Stimulated activated CD4-positive, alpha-beta T cell treated with anti-CD3 and anti-CD28 coated beads, TNF-alpha, amount 100 ng/mL, for 24 hours (primary cell): Measurements from ENCODE around the gene IL17B.

ENCODE experiments used
- DNase-seq, 3 experiments: peaks; one replicate each; pipeline ENCODE4 v3.0.0-alpha.2; 2020; ENCODE audit warnings: low read depth in 3 of 3

Gene IL17B

DNA sequence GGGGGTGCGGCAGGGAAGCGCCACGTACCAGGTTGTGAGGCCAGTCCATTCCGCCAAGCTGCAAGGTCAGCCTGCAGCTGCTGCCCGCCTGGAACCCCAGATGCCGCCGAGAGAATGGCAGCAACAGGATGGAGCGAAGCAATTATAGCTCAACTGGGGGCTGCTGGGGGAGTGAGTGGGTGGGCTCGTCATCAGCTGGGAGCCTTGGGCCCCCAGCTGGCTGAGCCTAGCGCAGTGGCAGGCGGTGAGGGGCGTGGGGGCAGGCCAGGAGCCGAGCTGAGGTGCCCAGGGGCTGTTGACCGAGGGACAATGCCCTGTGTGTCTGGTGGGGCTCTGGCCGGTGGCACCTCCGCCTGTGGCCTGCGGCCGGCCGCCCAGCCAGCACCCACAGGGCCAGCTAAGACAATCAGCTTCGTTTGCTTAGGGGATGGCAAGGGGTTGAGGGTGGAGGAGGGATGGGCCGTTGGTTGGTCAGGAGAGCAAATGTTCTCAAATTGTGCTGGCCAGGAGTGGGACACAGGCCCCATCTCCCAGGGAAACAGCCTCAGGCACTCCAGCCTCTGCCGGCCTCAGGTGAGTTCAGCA, at the start of gene IL17B:
Gene IL17B, minus strand, starts transcription at position 116 of the 585 bp plus-strand sequence. Its CDS starts 67 bp downstream, at position 49.
- no peak for DNase-seq

DNA sequence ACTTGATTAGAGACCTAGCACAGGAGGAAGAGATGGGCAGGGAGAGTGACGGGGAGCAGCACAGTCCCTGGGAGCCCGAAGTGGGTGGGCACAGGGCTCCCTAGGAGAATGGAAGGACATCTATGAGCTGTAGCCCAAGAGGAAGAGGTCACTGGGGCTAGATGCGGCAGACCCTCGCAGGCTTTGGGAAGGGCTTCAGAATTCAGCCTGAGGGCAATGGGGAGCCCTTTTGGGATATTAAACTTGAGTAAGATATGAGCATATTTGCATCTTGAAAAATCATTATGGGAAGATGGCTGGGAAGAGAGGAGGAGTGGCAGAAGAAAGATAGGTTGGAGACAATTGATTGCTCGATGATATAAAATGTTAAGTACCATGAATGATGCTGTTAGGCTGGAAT, 48.9 kb upstream of the IL17B start:
- DNase-seq: no peak

DNA sequence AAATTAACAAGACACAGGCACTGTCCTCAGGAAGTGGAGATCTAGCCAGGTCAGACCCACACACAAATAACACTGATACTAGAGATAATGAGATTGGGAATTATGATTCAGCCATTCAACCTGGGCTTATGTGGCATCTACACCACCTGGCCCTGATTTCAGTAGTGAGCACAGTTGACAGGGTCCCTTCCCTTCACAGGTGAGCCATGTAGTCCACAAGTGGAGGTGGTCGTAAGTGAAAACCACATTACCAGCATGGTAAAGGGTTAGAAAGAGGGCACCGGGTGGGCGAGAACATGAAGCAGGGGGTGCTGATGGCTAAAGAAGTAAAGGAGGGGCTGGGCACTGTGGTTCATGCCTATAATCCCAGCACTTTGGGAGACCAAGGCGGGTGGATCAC, 48.3 kb upstream of the IL17B start:
- no peak for DNase-seq

- DNase-seq: no peak
These were observed 47.8 kb upstream of the IL17B start for GRCh38 chr5:149426931-149427330.

DNA sequence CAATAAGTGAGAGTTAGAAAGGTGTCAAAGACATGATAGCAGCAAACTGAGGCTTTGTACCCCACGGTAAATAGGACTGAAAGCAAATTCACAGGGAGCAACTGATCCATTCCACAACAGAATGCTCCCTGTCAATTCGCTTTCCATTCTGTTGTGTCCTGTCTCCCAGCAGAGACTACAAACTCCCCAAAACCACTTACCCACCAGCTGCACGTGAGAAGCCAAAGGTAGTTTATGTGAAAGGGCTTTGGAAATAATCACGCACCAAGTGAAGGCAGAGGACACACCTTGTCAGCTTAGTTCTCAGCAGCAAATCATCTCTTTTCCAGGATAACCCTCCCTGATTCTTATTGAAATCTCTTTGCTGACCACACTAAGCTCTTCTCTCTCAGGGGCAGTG, 46.6 kb upstream of the IL17B start:
- DNase-seq: no peak

- DNase-seq: no peak
These were observed 45.6 kb upstream of the IL17B start for GRCh38 chr5:149424371-149425315.

DNA sequence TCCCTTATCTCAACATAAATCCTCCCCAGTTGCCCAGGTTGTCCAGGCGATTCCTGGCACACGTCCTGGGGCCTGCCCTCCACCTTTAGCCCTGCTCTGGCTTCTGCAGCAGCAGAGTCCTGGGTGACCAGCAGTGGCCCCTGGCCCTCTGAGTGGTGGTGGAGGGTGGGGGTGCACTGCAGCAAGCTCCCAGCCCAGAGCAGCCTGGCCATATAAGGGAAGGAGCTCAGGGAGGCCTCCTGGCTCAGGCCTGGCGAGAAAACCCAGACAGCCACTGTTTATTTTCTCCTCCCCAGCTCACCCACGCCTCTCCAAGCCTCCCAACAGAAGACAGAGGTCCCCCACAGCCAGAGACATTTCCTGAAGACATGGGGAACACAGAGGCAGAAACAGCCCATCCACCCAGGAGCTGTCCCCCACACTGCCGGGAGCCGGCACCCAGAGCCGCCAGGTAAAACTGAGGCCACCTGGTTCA, 44.7 kb upstream of the IL17B start:
- DNase-seq: no peak

DNA sequence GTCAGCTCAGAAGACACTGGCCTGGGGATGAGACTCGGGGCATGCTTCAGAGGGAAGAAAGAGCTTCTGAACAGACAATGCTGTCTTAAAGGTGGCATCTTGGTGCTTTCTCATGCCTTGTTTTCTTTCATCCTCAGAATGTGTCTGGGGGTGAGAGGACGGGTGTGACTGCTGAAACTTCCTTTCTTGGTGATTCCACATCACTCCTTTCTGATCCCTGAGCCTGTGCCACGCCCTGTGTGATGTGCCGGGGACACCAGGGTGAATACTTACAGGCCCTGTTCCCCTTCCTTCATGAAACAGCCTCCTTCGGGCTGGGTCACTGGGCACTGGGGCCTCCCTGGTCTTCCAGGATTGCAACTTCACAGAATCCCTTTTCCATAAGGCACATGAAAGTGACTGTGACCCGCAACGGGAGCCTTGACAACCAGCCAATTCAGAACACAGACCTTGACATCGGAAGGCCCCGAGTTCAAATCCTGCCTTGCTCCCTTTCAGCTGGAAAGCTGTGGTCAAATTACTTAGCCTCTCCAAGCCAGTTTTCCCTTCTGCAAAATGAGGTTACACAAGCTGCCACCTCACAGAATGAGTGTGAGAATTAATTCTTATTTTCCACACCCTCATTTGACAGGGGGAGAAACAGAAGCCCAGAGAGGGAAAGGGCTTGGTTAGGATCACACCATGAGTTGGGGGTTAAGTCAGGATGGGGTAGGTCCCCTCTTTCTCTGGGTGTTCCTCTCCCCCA, 44.1 kb upstream of the IL17B start:
- DNase-seq: no peak

GRCh38 chr5:149422366-149423048, 43.4 kb upstream of the IL17B start:
- DNase-seq: no peak

DNA sequence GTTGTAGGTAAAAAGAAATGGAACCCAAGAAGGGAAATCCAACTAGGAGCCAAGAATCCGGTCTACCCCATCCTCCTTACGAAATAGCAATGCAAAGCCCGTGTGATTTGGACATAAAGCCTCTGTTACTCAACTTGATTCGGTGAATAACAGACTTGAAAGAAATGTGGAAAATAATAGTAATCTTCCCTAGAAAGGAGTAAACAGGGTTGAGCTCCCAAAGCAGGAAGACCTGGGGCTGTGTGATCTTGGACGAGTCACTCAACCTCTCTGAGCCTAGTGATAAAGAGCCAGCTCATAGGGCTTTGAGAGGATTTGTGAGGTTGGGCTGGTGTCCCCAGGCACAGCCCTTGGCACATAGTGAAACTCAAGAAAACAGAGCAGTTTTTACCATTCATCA, 42.7 kb upstream of the IL17B start:
- DNase-seq: no peak

DNA sequence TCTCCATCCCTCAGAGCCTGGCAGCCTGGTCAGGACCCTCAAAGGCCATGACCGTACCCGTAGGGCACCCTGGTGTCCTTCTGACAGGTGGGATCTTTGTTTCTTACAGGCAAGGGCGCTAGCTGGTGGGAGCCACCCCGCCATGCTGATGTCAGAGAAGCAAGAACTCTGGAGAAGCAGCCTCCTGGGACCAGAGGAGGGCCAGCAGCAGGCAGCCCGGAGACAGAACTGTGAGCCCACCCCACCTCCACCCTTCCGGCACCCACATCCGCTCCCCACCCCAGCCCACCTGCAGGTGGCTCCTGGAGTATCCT, 42.2 kb upstream of the IL17B start:
- no peak for DNase-seq

- DNase-seq: no peak
These were observed 41.7 kb upstream of the IL17B start for GRCh38 chr5:149420545-149421371.

DNA sequence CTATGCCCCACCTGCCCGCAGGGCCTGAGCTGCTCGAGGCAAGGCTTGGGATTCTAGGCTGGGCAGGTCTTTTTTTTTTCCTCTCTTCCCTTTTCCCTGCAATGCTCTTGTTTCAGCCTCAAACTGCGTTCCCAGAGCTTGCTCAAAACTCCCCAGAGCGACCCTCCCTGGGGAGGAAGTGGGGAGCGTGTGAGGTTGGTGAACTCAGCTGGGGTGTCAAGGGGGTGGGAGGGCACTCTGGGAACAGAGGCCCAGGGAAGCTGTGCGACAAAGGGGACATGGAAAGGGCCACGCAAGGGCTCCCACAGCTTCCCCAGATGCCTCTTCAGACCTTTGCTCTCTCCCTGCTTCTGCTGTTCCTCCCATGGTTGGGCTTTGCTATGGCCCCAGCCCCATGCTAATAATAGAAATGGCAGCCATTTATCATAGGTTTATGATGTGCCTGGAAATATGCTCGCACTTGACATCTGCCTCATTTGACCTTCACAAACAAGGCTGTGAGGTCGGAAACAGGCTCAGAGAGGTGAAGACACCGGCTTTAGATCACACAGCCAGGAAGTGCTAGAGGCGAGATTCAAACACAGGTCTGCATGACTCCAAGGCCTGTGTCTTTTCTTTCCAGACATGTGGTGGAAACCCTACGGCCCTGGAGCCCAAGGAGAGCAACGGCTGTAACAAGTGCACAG, 40.9 kb upstream of the IL17B start:
- DNase-seq: no peak

GRCh38 chr5:149419532-149419858, 40.4 kb upstream of the IL17B start:
- no peak for DNase-seq

GRCh38 chr5:149418910-149419531, 39.9 kb upstream of the IL17B start:
- no peak for DNase-seq

DNA sequence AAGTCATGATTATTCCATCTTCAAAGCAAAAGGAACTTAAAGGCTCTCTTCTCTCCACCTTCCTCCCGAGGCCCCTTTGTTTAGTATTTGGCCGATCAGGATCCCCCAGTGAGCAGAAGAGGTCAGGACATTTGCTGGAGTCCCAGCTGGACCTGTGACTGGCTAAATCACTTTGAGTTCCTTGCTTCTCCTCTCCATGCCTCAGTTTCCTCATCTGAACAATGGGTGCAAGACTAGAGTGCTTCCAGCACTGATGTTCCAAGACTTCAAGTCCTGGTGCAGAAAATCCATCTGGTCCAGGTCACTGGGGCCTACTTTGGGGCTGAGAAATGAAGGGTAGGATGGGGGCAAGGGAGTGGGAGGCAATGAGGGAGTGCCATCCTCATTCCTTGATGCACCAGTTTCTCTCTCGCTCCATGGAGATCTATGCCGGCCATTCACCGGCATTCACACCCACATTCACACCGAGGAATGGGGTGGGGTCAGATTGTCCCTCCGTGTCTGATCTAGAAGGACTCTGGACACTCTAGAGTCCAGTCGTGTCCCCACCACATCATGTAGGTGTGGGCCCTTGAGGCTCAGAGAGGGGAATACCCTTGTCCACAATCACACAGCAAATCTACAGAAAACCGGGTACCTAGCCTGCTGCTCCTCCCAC, 38.7 kb upstream of the IL17B start:
- DNase-seq: no peak

DNA sequence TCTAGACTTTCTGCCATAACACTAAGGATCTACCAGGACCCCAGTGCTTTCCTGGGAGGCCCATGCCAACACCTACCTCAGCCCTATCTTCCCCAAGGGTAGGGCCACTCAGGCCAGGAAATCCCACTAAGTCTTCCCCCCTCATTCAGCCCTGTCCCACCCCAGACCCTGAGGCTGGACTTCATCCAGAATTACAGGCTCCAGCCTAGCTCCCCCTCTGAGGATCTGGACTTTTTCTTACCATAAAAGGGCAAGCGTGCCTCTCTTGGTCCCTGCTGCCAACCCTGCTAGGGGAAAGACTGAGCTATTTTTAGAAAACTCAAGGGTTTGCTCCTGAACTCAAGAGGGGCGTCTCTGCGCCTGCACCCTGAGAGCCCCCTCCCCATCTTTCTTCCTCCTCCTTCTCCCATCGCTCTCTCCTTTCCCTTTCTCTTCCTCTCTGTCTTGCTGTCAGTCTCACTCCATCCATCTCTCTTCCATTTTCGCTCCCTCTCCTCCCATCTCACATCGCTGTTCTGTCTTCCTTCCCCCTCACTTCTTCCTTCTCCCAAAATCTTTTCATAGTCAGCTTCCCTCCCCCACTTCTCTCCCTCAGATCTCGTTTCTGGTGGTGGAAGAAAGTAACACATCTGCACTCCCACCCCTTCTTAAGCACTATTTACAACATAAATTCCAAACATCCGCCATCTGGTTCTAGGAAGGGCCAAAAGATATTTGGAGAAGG, 38.1 kb upstream of the IL17B start:
- DNase-seq: no peak

GRCh38 chr5:149415066-149415967, 36.2 kb upstream of the IL17B start:
- DNase-seq: no peak
